Measurements from ENCODE around the gene ULK1.

The ULK1 gene

DNA sequence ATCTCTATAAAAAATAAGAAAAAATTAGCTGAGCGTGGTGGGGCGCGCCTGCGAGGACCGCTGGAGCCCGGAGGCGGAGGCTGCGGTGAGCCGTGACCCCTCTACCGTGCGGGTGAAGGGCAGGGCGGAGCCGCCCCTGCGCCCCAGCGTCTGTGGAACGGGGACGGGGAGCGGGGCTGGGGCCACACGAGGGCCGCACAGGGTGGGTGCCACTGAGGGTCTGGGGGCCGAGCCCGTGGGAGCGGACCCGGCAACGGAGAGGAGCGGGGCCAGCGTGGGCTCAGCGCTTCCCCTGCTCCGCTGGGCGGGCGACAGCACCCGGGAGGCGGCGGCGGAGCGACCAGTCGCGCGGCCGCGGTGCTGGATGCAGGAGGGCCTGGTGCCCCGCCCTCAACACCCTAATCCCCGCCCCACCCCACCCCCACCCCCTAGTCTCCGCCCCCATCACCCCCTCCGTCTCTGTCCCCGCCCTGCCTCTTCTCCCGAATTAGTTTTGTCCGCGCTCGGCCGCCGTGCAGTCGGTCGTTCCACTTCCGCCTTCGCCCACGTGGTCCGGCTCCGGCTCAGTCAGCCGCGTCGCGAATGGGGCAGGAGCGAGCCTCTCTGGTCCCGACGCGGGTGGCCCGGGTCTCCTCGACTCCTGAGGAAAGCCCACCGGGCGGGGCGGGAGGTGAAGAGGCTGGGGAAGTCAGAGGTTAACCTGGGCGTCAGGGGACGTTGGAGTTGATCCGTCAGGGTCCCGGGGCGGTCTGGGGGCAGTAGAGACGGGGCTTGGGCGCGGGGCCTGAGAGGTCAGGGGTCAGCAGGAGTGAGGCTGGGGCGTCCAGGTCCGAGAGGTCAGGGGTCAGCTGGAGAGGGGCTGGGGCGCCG, 34.5 kb downstream of the ULK1 start, which contains the start of gene PUS1:
Gene PUS1 (plus strand): TSS at position 566 of the 870 bp plus-strand sequence. CDS start 447 bp downstream, outside the sequence.
- peaks cover 31% of the 10 kb centered on the region for H3K36me3 ChIP-seq (ENCODE audit: insufficient read depth, low read length)
- H3K4me1 ChIP-seq (ENCODE audit: insufficient read depth, low read length, severe bottlenecking): peaks cover 18% of the 10 kb centered on the region
- peak within 1 kb of the TSS; percentile 71 for H3K4me2 ChIP-seq (ENCODE audit: low read length)
- H3K9me2 ChIP-seq (ENCODE audit: low read depth, low read length): no peaks in the 10 kb centered on the region
- H3K79me2 ChIP-seq (ENCODE audit: insufficient read depth, low read length): peaks cover 8% of the 10 kb centered on the region; the same call in 1 of the 2 replicates
- no peak within 1 kb of the TSS for H2AFZ ChIP-seq (ENCODE audit: low read length)
- no peaks in the 10 kb centered on the region; the same call in 1 of the 2 replicates for H3K27me3 ChIP-seq (ENCODE audit: insufficient read depth, low read length)
- TF ChIP-seq EZH2 (IDR thresholded peaks at IDR 0.05; ENCODE audit: borderline replicate concordance, low read length): no peak
- TF ChIP-seq, protein P1, sequence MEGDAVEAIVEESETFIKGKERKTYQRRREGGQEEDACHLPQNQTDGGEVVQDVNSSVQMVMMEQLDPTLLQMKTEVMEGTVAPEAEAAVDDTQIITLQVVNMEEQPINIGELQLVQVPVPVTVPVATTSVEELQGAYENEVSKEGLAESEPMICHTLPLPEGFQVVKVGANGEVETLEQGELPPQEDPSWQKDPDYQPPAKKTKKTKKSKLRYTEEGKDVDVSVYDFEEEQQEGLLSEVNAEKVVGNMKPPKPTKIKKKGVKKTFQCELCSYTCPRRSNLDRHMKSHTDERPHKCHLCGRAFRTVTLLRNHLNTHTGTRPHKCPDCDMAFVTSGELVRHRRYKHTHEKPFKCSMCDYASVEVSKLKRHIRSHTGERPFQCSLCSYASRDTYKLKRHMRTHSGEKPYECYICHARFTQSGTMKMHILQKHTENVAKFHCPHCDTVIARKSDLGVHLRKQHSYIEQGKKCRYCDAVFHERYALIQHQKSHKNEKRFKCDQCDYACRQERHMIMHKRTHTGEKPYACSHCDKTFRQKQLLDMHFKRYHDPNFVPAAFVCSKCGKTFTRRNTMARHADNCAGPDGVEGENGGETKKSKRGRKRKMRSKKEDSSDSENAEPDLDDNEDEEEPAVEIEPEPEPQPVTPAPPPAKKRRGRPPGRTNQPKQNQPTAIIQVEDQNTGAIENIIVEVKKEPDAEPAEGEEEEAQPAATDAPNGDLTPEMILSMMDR (IDR thresholded peaks at IDR 0.05; ENCODE audit: low read length): no peak
- no peaks in the 10 kb centered on the region for H3K9me3 ChIP-seq (ENCODE audit: low read length)
- no peaks in the 10 kb centered on the region for H3F3A ChIP-seq (ENCODE audit: insufficient read depth, low read length)
- H3K27ac ChIP-seq (ENCODE audit: low read depth, low read length, poor library complexity, severe bottlenecking): peak within 1 kb of the TSS; percentile 26
- peak within 1 kb of the TSS; percentile 87 for H3K9ac ChIP-seq (ENCODE audit: low read length)
- peak within 1 kb of the TSS; percentile 87 for H3K4me3 ChIP-seq (ENCODE audit: low read depth, low read length, poor library complexity, severe bottlenecking)
- H4K20me1 ChIP-seq (ENCODE audit: insufficient read depth, low read length): no peaks in the 10 kb centered on the region

DNA sequence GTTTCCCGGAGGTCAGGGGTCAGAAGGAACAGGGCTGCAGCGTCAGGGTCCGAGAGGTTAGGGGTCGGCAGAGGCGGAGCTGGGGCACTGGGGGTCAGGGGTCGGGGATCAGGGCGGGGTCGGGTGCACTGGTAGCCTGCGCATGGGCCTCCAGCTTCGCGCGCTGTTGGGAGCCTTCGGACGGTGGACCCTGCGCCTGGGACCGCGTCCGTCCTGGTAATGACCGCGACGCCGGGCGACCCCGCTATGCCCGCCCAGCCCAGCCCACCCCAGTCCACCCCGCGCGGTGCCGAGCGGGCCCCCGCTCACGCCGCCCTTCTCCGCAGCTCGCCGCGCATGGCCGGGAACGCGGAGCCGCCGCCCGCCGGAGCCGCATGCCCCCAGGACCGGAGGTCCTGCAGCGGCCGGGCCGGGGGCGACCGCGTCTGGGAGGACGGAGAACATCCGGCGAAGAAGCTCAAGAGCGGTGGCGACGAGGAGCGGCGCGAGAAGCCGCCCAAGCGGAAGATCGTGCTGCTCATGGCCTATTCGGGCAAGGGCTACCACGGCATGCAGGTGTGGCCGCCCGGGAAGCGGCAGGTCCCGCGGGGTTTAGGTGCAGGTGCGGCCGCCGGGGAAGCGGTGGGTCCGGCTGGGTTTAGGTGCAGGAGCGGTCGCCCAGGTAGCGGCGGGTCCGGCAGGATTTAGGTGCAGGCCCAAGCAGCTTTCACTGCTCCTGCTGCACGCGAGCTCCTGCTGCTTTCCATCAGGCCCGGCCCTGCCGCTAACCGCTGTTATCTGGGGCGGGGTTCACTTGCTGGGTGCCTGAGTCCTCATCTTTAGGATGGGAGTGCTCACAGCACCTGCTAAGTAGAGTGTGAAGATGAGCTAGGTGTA, 35.4 kb downstream of the ULK1 start:
- H3K9ac ChIP-seq (ENCODE audit: low read length): peak overlapping the region; percentile 87
- H3K4me3 ChIP-seq (ENCODE audit: low read depth, low read length, poor library complexity, severe bottlenecking): peak overlapping the region; percentile 87
- H3K27me3 ChIP-seq (ENCODE audit: insufficient read depth, low read length): no peaks in the 10 kb centered on the region; the same call in 1 of the 2 replicates
- no peaks in the 10 kb centered on the region for H3K9me2 ChIP-seq (ENCODE audit: low read depth, low read length)
- no peaks in the 10 kb centered on the region for H3K9me3 ChIP-seq (ENCODE audit: low read length)
- no peaks in the 10 kb centered on the region for H3F3A ChIP-seq (ENCODE audit: insufficient read depth, low read length)
- peaks cover 38% of the 10 kb centered on the region for H3K36me3 ChIP-seq (ENCODE audit: insufficient read depth, low read length)
- H3K79me2 ChIP-seq (ENCODE audit: insufficient read depth, low read length): peaks cover 8% of the 10 kb centered on the region; the same call in 1 of the 2 replicates
- peak overlapping the region; percentile 26 for H3K27ac ChIP-seq (ENCODE audit: low read depth, low read length, poor library complexity, severe bottlenecking)
- H3K4me1 ChIP-seq (ENCODE audit: insufficient read depth, low read length, severe bottlenecking): peaks cover 14% of the 10 kb centered on the region
- H4K20me1 ChIP-seq (ENCODE audit: insufficient read depth, low read length): no peaks in the 10 kb centered on the region
- H2AFZ ChIP-seq (ENCODE audit: low read length): no peak overlapping the region
- TF ChIP-seq, protein P1 (IDR thresholded peaks at IDR 0.05; ENCODE audit: low read length): no peak
- no peak for TF ChIP-seq EZH2 (IDR thresholded peaks at IDR 0.05; ENCODE audit: borderline replicate concordance, low read length)
- peak overlapping the region; percentile 71 for H3K4me2 ChIP-seq (ENCODE audit: low read length)

DNA sequence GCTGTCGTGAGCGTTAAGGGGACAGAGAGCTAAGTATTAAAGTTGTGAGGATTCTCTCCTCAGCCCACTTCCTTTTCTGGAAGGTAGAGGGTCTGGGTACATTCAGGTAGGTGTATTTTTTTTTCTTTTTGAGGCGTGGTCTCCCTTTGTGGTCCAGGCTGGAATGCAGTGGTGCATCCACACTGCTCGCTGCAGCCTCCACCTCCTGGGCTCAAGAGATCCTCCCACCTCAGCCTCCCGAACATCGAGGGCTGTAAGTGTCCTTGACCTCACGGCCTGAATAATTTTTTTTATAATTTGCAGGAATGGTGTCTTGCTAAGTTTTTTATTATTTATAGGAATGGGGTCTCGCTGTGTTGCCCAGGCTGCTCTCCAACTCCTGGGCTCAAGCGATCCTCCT, 36.1 kb downstream of the ULK1 start:
- Histone ChIP-seq H2AFZ (ENCODE audit: low read length) (no peak overlapping the region), H4K20me1 (ENCODE audit: insufficient read depth, low read length) (no peaks in the 10 kb centered on the region)

More for the DNA sequence above, 36.1 kb downstream of the ULK1 start:
- Histone ChIP-seq H3F3A (ENCODE audit: insufficient read depth, low read length) (no peaks in the 10 kb centered on the region), H3K36me3 (ENCODE audit: insufficient read depth, low read length) (peaks cover 45% of the 10 kb centered on the region), H3K79me2 (ENCODE audit: insufficient read depth, low read length) (peaks cover 8% of the 10 kb centered on the region; the same call in 1 of the 2 replicates), H3K4me2 (ENCODE audit: low read length) (peak overlapping the region; percentile 71), H3K4me1 (ENCODE audit: insufficient read depth, low read length, severe bottlenecking) (peaks cover 12% of the 10 kb centered on the region), H3K9ac (ENCODE audit: low read length) (peak overlapping the region; percentile 87), H3K4me3 (ENCODE audit: low read depth, low read length, poor library complexity, severe bottlenecking) (peak overlapping the region; percentile 87), H3K9me3 (ENCODE audit: low read length) (no peaks in the 10 kb centered on the region), H3K9me2 (ENCODE audit: low read depth, low read length) (no peaks in the 10 kb centered on the region), H3K27ac (ENCODE audit: low read depth, low read length, poor library complexity, severe bottlenecking) (peak overlapping the region; percentile 12), H3K27me3 (ENCODE audit: insufficient read depth, low read length) (no peaks in the 10 kb centered on the region; the same call in 1 of the 2 replicates)
- TF ChIP-seq, protein P1 (IDR thresholded peaks at IDR 0.05; ENCODE audit: low read length): no peak
- TF ChIP-seq EZH2 (IDR thresholded peaks at IDR 0.05; ENCODE audit: borderline replicate concordance, low read length): no peak
